WTC11 (cell line): Measurements from ENCODE around the gene TATDN3.

Experiments used
- CTCF ChIP-seq: fragments of 200-600 bp; IDR thresholded peaks from 2 replicates; pipeline ENCODE4 v1.8.0; 2022; ENCODE audit warnings: antibody characterized with exemption
- ELF4 ChIP-seq: sonication (generic); formaldehyde crosslinking; IDR thresholded peaks from 2 replicates; pipeline ENCODE4 v1.8.1; 2022; ENCODE audit warnings: low read depth, mild to moderate bottlenecking, moderate library complexity, missing genetic modification reagents
- NR3C1 ChIP-seq: sonication (generic); formaldehyde crosslinking; conservative IDR thresholded peaks from 2 replicates; pipeline ENCODE4 v1.8.1; 2023; ENCODE audit warnings: low read depth, mild to moderate bottlenecking, missing genetic modification reagents
- TEAD4 ChIP-seq: sonication (generic); formaldehyde crosslinking; IDR thresholded peaks from 2 replicates; pipeline ENCODE4 v1.8.0; 2022; ENCODE audit warnings: mild to moderate bottlenecking, missing genetic modification reagents
- ZBTB21 ChIP-seq: sonication (generic); formaldehyde crosslinking; IDR thresholded peaks from 2 replicates; pipeline ENCODE4 v1.8.1; 2023; ENCODE audit warnings: mild to moderate bottlenecking, missing genetic modification reagents, borderline replicate concordance
- ZNF423 ChIP-seq: fragments of 250-450 bp; sonication (Bioruptor Pico); IDR thresholded peaks from 2 replicates; pipeline ENCODE4 v2.1.2; 2022; ENCODE audit warnings: mild to moderate bottlenecking, moderate library complexity
- ZSCAN18 ChIP-seq: fragments of 250-450 bp; sonication (Bioruptor Pico); IDR thresholded peaks from 2 replicates; pipeline ENCODE4 v2.1.2; 2022; ENCODE audit warnings: mild to moderate bottlenecking, moderate library complexity

- no peak for TF ChIP-seq ZNF423 (CRISPR knock-in tag)
- no peak for TF ChIP-seq ZBTB21 (CRISPR knock-in tag)
- no peak for TF ChIP-seq TEAD4
- TF ChIP-seq ELF4 (CRISPR knock-in tag): no peak
- no peak for TF ChIP-seq CTCF
- TF ChIP-seq ZSCAN18 (CRISPR knock-in tag): no peak
- TF ChIP-seq NR3C1: no peak
These were observed 45.1 kb upstream of the TATDN3 start for GRCh38 chr1:212746546-212746945.
